ENCODE measurements around the gene PPP2R2B. TPM values are rescaled to one million over a fixed set of nuclear protein-coding genes. Genes with fewer than 3 reads are reported as not detected.

The PPP2R2B gene
- total RNA-seq, 1 experiment from 2014 or later: not detected

DNA sequence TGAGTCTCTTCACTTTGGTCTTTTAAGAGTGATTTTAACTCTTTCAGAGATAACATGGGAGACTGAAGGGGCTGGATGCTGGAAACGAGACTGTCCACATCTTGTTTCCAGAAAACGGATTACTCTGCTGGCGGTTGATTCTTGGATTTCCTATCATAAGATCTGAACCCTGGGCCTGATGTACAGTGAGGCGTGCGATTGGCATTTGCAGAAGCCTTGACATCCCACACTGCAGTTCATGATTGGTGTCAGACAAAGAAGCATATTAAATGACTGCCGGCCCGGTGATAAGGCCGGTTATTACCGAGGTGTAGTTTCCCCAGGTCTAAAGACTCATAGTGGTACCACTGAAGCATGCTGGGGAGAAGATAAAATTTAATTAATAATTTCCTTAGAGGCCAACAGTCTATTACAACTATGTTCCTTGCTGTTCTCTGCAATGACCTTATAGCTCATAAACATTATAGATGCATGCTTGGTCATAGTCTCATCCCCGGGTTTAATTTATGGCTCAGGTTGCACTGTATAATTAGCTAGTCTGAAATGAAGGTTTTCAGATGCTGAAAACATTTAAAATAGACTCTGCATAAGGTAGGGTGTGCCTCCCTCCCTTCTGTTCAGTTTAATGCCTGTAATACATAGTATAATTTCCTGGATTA lies 99.2 kb downstream of the PPP2R2B start:
- Histone ChIP-seq H3K27me3 (replicated peaks; ENCODE audit: insufficient read depth, low read depth, low read length, poor library complexity) (peaks cover 37% of the 10 kb centered on the region), H3K4me3 (ENCODE audit: low read depth, low read length, poor library complexity, severe bottlenecking) (no peak overlapping the region), H3K27ac (ENCODE audit: low read depth, low read length, poor library complexity, severe bottlenecking) (no peak overlapping the region), H3K9me3 (ENCODE audit: low read depth, low read length, poor library complexity, severe bottlenecking) (no peaks in the 10 kb centered on the region), H3K36me3 (ENCODE audit: insufficient read depth, low read length, poor library complexity, severe bottlenecking) (no peaks in the 10 kb centered on the region), H3K4me1 (ENCODE audit: insufficient read depth, low read length, poor library complexity, severe bottlenecking) (no peaks in the 10 kb centered on the region)
- BruUV-seq (replicated peaks): no TSS peak
- ChIA-PET CTCF (no interaction called here), POLR2A (ENCODE audit: low non-redundant PET) (no interaction called here)
- intact Hi-C loops (cut with micrococcal nuclease; ENCODE audit: unreplicated experiment): no loop called here
- TF ChIP-seq, protein P1, sequence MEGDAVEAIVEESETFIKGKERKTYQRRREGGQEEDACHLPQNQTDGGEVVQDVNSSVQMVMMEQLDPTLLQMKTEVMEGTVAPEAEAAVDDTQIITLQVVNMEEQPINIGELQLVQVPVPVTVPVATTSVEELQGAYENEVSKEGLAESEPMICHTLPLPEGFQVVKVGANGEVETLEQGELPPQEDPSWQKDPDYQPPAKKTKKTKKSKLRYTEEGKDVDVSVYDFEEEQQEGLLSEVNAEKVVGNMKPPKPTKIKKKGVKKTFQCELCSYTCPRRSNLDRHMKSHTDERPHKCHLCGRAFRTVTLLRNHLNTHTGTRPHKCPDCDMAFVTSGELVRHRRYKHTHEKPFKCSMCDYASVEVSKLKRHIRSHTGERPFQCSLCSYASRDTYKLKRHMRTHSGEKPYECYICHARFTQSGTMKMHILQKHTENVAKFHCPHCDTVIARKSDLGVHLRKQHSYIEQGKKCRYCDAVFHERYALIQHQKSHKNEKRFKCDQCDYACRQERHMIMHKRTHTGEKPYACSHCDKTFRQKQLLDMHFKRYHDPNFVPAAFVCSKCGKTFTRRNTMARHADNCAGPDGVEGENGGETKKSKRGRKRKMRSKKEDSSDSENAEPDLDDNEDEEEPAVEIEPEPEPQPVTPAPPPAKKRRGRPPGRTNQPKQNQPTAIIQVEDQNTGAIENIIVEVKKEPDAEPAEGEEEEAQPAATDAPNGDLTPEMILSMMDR (conservative IDR thresholded peaks at IDR 0.05; ENCODE audit: low read depth, low read length): no peak
- no peak for TF ChIP-seq EZH2 (IDR thresholded peaks at IDR 0.05; ENCODE audit: borderline replicate concordance, low read depth, low read length, poor library complexity, severe bottlenecking)
- no peak for DNase-seq (ENCODE audit: low spot score)

DNA sequence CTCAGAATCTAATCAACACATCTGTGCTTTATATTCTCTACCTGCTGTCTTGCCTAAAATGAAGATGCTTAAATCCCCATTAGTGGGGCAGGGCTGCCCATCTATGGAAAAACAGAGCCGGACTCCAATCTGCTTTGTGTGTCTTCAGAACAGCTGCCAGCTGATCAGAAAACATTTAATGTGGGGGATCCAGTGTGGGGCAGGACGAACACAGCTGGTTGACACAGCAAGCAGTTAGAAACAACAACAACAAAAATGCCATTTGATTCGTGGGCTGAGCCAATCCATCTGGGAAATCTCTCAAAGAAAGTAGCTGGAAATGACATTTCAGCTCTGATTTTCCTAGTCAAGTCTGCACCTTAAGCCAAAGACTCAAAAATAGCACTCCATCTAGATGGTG lies 99.8 kb downstream of the PPP2R2B start:
- Histone ChIP-seq H3K27me3 (replicated peaks; ENCODE audit: insufficient read depth, low read depth, low read length, poor library complexity) (peaks cover 32% of the 10 kb centered on the region), H3K27ac (ENCODE audit: low read depth, low read length, poor library complexity, severe bottlenecking) (no peak overlapping the region), H3K4me3 (ENCODE audit: low read depth, low read length, poor library complexity, severe bottlenecking) (no peak overlapping the region), H3K9me3 (ENCODE audit: low read depth, low read length, poor library complexity, severe bottlenecking) (no peaks in the 10 kb centered on the region), H3K36me3 (ENCODE audit: insufficient read depth, low read length, poor library complexity, severe bottlenecking) (no peaks in the 10 kb centered on the region), H3K4me1 (ENCODE audit: insufficient read depth, low read length, poor library complexity, severe bottlenecking) (no peaks in the 10 kb centered on the region)
- intact Hi-C loops (cut with micrococcal nuclease; ENCODE audit: unreplicated experiment): no loop called here
- CTCF ChIA-PET: no interaction called here
- TF ChIP-seq, protein P1 (conservative IDR thresholded peaks at IDR 0.05; ENCODE audit: low read depth, low read length): no peak
- TF ChIP-seq EZH2 (IDR thresholded peaks at IDR 0.05; ENCODE audit: borderline replicate concordance, low read depth, low read length, poor library complexity, severe bottlenecking): no peak
- DNase-seq (ENCODE audit: low spot score): no peak
- POLR2A ChIA-PET (ENCODE audit: low non-redundant PET): no interaction called here
- BruUV-seq (replicated peaks): no TSS peak

DNA sequence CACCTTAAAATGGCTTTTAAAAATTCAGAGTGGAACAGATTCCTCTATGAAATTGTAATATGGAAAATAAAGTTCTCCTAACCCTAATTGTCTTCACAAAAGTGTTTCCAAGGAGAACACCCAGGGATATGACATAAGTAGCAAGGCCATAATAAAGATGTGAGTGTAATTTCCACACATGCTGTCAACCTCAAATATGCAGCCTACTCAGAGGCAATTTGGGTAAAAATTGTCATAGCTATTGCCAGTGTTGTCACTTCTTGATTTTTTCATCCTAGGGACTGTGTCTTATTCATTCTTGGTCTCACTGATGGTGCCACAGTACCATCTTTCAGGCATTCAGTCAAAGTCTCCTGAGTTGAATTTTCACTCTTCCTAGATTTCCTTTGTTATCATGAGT lies 100.3 kb downstream of the PPP2R2B start:
- Histone ChIP-seq H3K9me3 (ENCODE audit: low read depth, low read length, poor library complexity, severe bottlenecking) (no peaks in the 10 kb centered on the region), H3K36me3 (ENCODE audit: insufficient read depth, low read length, poor library complexity, severe bottlenecking) (no peaks in the 10 kb centered on the region), H3K4me1 (ENCODE audit: insufficient read depth, low read length, poor library complexity, severe bottlenecking) (no peaks in the 10 kb centered on the region), H3K4me3 (ENCODE audit: low read depth, low read length, poor library complexity, severe bottlenecking) (no peak overlapping the region), H3K27ac (ENCODE audit: low read depth, low read length, poor library complexity, severe bottlenecking) (no peak overlapping the region), H3K27me3 (replicated peaks; ENCODE audit: insufficient read depth, low read depth, low read length, poor library complexity) (peaks cover 27% of the 10 kb centered on the region)
- intact Hi-C loops (cut with micrococcal nuclease; ENCODE audit: unreplicated experiment): no loop called here
- no peak for DNase-seq (ENCODE audit: low spot score)
- TF ChIP-seq, protein P1 (conservative IDR thresholded peaks at IDR 0.05; ENCODE audit: low read depth, low read length): no peak
- no peak for TF ChIP-seq EZH2 (IDR thresholded peaks at IDR 0.05; ENCODE audit: borderline replicate concordance, low read depth, low read length, poor library complexity, severe bottlenecking)
- ChIA-PET CTCF (no interaction called here), POLR2A (ENCODE audit: low non-redundant PET) (no interaction called here)
- no TSS peak for BruUV-seq (replicated peaks)
